Epidermal melanocyte (primary cell): ENCODE results near the gene DUSP28.
"Not testable (repeated sequence)": the region's sequence is repeated elsewhere in the genome, so short reads cannot be mapped to it uniquely, and the experiment has no call there.

Experiments used
- DNase-seq: peaks from one replicate; pipeline ENCODE4 v3.0.0; 2011; ENCODE audit warnings: low spot score; ENCODE audit not compliant: insufficient read length

The DUSP28 gene

DNA sequence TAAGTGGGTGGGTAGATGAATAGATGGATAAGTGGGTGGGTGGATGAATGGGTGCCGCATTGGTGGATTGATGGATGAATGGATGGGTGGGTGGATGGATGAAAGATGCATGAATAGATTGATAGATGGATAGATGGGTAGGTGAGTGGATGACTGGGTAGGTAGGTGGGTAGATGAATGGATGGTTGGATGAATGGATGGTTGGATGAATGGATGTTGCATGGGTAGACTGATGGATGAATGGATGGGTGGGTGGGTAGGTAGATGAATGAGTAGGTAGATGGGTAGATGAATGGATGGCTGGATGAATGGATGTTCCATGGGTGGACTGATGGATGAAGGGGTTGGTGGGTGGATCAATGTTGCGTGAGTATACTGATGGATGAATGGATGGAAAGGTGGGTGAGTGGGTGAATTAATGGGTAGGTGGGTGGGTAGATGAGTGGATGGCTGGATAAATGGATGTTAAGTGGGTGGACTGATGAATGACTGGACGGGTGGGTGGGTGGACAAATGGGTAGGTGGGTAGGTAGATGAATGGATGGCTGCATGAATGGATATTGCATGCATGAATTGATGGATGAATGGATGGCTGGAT, 32.9 kb upstream of the DUSP28 start:
- DNase-seq, result no peak

DNA sequence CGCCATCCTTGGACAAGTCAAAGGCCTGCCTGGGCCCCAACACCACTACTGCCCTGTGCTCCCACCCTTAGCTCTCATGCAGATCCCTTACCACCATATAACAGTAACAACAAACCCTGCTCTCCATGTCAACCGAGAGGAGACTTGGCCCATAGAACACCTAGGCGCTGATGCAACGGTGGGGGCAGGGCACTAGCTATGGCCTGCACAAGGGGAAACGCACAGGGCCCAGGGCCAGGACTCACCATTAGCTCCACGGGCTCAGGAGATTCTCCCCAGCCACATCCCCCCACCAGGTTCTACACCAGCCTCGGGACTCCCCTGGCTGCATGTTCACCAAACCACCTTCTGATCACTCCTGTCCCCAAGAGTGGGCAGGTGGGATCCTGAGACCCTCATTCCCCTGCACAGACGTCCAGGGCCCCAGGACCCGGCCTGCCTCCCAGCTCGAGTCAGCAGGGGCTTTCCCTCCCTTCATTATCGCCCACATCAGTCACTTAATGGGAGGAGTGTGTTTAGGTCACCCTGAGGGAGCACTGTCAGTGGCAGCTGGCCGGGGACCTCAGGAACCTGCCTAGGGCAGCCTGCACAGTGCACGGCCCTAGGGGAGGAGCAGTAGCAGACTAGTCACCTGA, 31.6 kb upstream of the DUSP28 start:
- no peak for DNase-seq

DNA sequence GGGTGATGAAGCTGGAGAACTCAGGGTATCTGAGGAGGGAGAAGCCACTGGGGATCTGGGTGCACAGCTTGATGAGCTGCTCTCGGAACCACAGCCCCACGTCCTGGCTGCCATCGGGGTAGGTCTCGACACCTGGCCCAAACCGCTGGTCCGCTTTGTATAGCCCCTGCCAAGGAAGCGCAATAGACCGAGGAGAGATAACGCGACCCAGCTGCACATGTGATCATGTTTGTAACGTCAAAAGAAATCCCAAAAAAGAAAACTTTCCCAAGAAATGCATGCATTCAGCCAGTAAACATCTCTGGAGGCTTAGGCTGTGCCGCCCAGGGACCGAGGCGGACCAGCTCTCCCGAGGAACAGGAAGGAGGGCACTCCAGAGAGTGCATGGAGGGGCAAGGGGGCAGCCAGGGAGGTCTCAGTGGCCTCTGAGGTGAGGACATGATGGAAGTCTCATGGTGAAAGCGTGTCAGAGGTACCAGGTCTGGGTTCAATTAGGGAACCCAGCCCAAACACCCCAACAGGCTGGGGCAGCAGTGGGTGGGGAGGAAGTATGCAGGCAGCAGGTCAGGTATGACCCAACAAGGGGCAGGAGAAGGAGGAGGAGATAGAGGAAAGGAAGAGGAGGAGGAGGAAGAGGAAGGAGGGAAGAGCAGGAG, 30.7 kb upstream of the DUSP28 start:
- no peak for DNase-seq

DNA sequence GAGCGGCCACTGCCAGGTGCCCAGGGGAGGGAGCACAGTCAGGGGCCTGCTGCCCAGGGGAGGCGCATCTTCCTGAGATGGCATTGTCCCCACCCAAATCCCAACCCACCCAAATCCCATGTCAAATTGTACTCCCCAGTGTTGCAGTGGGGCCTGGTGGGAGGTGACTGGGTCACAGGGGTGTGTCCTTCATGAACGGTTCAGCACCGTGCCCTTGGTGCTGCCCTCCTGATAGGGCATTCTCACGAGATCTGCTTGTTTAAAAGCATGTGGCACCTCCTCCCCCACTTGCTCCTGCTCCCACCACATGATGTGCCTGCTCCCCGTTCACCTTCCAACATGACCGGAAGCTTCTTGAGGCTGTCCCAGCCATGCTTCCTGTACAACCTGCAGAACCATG, 30.0 kb upstream of the DUSP28 start:
- DNase-seq, result no peak

DNA sequence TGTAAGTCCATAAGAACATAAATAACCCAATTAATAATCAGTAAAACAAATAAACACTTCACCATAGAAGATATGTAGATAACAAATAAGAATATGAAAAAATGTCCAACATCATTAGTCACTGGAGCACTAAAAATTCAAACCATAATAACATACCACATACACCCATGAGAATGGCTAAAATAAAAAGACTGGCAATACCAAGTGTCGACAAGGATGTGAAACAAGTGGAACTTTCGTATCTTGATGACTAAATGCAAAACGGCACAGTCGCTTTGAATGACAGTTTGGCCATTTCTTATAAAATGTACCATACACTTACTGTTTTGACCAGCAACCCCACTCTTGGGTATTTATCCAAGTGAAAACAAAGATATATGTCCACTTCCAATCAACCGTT, 29.1 kb upstream of the DUSP28 start:
- DNase-seq, result no peak

DNA sequence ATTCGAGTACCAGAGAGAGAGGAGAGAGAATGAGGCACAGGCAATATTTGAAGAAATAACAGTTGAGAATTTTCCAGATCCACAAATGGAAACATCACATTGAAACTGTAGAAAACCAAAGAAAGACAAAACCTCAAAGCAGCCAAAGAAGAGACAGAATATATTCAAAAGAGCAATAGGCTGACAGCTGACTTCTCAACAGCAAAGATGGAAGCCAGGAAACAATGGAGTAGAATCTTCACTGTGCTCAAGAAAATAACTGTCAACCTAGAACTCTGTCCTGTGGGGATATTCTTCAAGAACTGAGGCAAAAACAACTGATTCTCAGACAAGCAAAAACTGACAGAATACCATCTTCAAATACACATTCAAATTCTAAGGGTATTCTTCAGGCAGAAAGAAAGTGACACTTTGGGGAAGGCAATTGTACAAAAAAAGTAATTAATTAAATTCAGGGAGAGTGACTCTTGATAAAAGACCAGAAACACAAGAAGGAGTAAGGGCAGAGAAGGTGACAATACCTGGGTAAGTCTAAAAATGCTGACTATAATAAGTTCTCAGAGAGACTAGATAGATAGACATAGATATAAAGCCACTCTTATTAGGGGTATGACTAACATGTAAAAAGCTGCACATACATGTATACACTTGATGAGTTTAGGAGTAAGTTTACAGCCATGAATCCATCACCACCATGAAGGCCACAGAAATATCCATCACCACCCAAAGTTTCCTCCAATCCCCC, 28.0 kb upstream of the DUSP28 start:
- no peak for DNase-seq

DNA sequence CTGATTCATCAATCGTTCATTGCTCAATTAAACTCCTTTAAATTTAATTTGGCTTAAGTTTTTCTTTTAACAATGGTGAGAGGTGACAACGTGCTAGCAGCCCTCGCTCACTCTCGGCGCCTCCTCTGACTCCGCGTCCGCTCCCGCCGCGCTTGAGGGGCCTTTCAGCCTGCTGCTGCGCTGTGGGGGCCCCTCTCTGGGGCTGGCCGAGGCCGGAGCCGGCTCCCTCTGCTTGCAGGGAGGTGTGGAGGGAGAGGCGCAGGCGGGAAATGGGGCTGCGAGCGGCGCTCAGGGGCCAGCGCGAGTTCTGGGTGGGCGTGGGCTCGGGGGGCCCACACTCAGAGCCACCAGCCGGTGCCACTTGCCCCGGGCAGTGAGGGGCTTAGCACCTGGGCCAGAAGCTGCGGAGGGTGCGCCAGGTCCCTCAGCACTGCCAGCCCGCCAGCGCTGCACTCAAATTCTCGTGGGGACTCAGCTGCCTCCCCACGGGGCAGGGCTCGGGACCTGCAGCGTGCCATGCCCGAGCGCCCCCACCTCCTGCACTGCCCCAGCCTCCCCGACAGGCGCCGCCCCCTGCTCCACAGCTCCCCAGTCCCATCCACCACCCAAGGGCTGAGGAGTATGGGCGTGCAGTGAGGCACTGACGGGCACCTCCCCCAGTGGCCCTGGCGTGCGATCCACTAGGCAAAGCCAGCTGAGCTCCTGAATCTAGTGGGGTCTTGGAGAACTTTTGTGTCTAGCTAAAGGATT, 22.0 kb upstream of the DUSP28 start:
- no peak for DNase-seq

DNA sequence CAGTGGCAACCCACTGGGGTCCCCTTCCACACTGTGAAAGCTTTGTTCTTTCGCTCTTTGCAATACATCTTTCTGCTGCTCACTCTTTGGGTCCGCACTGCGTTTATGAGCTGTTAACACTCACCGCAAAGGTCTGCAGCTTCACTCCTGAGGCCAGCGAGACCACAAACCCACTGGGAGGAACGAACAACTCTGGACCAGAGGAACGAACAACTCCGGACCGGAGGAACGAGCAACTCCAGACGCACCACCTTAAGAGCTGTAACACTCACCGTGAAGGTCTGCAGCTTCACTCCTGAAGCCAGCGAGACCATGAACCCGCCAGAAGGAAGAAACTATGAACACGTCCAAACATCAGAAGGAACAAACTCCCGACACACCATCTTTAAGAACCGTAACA, 21.1 kb upstream of the DUSP28 start:
- DNase-seq, result not testable (repeated sequence)

DNA sequence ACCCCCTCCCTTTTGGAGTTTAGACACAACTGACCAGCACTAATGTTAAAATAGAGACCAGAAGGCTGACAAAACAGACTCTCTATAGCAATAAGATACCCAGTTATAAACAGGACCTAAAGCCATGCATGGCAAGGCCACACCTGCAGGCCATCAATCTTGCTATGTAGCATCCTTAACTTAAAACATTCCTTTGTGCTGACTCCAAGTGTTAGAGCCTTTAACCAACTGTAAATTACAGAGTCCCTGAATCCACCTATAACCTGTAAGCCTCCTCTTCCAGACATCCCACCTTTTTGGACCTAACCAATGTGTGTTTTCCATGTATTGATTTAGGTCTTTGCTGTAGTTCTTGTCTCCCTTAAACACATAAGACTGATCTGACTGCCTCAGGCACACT, 20.3 kb upstream of the DUSP28 start:
- DNase-seq, result no peak

DNA sequence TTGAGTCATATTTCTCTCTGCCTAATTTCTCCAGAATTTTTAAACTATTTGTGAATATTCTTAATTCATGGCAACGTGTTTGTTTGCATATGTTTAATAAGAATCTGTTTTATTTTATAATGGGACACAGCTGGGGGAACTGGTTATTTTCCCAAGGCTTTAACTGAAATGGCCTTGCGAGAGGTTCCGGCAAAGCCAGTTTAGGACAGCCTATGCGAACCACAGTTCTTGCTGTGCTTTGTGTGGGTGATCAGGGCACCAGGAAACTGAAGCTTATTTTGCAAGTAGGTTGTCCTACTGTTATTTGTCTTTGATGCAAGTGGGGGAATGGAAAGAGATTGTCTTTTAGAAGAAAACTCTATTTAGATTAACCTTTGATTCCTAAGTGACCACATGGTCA, 8.9 kb upstream of the DUSP28 start:
- no peak for DNase-seq

DNA sequence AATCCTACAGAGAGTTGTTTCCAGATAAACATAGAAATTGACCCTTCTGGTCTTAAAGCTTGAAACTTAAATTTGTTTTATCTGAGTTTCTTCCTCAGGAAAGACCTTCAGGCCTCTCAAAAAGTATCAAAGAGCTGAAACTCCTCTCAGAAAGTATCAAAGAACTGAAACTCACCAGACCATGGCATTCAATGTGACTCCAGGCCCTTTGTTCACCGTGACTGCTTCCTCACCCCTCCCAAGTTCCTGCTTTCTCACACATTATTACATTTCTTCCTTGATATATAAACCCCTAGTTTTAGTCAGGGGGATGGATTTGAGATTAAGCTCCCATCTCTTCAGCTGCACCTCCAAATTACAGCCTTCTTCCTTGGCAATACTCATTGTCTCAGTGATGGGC, 8.3 kb upstream of the DUSP28 start:
- no peak for DNase-seq

DNA sequence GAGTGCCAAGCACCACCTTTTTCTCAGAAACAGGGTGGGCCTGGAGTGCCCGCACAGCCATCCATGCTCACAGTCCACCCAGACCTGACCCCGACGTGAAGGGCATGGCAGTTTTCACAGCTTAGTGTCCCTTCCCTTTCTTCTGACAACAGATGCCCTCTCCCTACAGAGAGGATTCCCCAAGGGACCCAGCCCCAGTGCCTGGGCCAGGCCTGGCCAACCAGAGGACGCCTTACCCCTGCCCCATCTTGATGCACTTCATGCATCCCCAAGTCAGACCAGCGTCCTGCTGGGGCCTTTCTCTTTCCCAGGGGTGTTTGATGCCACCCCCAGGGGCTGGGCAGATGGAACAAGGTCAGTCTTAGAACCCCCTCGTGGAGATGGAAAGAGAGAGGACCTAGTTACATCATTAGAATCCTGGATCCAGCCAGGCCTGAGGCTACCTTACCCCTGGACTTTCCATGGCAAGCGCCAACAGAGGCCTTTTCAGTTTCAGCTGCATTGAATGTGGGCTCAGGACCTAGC, 6.1 kb upstream of the DUSP28 start:
- DNase-seq, result no peak

DNA sequence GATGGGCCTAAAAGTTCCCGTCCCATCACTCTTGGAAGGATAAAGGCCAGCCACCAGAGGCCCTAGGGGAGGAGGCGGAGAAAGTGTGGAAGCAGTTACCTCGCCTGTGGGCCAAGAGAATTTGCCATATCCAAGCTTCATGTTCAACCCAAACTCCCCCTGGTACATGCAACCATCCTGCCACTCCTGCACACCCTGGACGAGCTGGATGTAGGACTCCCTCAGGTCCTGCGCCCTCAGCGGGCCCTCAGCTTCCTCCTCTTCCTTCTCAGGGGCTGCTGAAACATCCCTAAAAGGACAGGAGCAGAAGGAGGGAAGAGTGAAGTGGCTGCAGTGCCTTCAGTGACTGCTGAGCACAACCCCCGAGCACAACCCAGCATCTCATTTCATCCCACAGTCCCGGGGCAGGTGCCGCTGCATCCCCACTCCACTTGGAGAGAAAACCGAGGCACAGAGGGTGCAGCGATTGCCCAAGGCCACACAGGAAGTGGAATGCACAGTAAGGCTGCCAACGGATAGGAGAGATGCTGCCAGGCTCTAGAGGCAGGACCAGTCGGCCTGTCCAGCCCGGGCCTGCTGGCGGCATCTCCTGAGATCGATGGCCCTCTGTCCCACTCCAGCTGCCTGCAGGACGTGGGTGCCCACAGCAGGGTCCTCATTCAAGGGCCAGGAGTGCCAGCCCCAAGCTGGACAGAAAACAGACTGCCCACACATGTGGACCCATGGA, 5.2 kb upstream of the DUSP28 start:
- no peak for DNase-seq

DNA sequence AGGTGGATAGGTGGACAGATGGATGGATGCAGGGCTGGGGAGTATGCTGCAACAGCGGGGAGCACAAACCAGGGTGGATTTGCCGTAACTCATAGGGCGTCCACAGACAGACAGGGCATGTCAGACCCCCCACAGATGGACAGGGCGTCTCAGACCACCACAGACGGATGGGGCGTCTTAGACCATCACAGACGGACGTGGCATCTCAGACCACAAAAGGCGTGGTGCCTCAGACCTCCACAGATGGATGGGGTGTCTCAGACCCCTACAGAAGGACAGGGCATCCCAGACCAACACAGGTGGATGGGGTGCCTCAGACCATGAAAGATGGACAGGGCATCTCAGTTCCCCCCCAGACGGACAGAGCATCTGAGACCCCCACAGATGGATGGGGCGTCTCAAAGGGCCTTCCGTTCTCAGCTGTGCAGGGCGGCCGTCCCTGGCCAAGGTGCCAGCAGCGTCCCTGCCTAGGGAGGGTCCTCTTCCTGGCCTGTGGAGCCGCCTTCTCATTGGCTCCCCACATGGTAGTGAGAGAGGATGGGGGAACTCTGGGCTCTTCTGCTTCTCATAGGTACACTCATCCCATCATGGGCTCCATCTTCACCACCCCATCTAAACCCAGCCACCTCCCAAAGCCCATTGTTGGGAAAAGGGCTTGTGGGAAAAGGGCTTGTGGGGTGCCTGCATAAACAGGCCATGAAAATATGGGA, 4.5 kb upstream of the DUSP28 start:
- no peak for DNase-seq

DNA sequence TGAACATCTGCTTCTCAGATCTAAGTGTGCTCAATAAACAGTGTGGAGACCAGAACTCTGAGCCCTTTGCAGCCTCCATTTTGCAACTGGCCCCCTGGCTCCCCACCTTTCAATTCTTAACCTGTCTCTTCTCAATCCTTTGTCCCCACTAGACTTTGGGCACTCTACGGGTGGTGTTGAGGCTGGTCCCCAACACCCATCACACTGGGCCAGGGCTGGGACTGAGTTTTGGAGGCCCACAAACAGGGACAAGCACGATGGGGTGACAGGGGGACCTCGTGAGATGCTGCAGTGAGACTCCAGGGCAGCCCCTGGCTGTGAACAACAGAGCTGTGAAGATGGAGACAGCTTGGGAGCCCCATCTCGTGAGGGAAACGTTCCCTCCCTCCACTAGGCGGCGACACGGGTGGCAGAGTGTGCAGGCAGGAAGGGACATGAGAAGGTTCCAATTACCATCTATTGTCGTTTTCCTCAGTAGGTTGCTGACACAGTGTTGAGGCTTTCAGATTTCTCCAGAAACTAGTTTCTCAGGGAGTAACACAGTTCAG, 3.5 kb upstream of the DUSP28 start:
- no peak for DNase-seq

DNA sequence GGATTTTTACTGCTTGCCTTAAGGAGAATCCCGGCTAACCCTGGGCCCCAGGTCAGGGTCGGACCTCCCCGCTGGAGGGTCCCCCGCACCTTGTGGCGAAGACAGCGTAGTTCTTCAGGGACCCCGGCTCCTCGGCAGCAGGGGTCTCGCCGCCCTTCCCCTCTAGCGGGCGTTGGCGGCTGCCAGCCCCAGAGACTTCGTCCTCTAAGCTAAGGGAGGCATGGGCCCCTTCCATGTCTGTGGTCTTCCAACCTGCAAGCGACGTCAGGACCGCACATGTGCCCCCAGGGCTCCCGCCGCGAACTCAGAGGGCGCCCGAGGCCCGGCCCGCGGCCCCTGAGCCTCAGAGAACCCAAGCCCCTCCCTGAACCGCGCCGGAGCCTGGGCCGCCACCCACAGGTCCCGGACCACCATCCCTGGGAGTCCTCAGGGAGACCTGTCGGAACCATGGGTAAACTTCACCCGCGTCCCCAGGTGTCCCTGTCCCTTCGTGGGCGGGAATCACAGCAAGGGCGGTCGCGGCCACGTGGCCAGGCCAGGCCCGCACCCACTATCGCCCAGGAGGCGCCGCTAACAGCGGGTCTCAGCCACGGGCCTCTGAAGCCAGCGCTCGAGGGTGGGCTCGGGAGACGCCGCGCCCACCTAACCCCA, 2.9 kb upstream of the DUSP28 start:
- no peak for DNase-seq

DNA sequence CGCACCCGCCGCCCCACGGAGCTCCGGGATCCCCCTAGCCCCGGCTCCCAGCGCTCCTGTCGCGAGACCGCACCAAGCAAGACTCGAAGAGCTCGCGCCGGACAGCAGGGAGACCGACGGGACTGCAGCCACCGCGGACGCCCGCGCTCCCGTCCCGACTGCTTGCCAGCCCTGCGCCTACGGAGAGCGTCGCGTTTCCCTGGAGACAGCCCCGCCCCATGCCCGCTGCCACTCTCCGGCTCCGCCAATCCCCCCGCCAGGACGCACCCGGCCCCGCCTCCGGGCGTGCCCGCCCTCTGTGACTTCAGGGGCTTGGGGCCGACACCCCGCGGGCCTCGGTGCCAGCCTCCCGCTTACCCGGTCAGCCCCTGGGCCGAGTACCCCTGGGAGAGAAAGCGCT, 2.3 kb upstream of the DUSP28 start, which contains the start of gene ANKMY1:
Gene ANKMY1, minus strand, starts transcription at position 181 of the 400 bp plus-strand sequence. CDS start 653 bp downstream, outside the sequence.
- DNase-seq, result peak; percentile 88

DNA sequence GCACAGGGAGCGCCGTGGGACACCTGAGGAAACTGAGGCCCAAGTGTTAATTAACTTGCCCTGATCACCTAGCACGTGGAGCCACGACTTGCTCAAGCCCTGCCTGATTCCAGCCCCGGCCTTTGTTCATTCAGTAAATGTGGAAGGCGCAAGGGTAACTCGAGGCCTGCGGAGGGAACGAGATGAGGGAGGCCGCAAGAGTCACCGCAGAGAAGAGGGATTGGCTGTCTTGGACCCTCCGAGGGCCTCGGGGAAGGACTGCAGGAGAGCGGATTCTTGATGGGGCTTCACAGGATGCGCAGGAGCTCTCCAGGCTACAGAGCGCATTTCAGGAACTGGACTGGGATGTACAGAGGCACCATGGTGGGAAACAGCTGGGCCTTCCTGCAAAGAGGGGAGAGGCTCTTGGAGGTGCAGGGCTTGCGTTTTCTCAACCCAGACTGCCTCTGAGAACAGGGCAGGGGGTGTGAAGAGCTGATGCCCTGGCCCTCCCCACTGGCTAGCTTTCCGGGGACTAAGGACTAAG, 1.9 kb upstream of the DUSP28 start:
- no peak for DNase-seq

DNA sequence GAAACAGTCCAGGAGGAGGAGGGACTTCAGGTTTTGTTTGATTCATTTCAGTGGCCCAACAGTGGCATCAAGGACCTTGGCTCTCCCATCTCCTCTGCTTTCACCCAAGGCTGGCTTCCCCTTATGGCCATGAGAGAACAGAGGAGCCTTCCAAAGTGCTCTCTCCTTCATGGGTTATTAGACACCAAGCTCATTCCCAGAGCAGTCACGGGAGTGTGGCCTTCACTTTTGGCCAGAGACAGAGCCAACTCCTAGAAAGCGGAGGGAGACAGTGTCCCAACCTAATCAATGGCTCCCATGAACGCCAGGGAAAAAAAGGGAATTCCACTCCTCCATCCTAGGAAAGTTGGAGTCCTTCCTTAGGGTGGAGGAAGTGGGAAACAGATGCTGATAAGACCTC, 871 bp upstream of the DUSP28 start:
- no peak for DNase-seq
